GM12892 (cell line): ENCODE results near the gene PDILT.
"Not testable (repeated sequence)": the region's sequence is repeated elsewhere in the genome, so short reads cannot be mapped to it uniquely, and the experiment has no call there.

Experiments
- DNase-seq: peaks from one replicate; pipeline ENCODE4 v3.0.0; 2011; ENCODE audit not compliant: insufficient read length
- FAIRE-seq: peaks from 2 replicates; lab custom pipeline; 2011; peaks lifted over from hg19 to GRCh38; lab: Jason Lieb, UNC
- POLR2A ChIP-seq: IDR thresholded peaks from 2 replicates; pipeline ENCODE4 v1.6.1; 2011; ENCODE audit warnings: low read depth, low read length, control low read depth
- POLR2AphosphoS5 ChIP-seq: IDR thresholded peaks from 2 replicates; pipeline ENCODE4 v1.6.1; 2011; ENCODE audit warnings: low read depth, low read length, control low read depth
- TAF1 ChIP-seq: IDR thresholded peaks from 2 replicates; pipeline ENCODE4 v1.6.1; 2011; ENCODE audit warnings: low read depth, mild to moderate bottlenecking, control low read depth, low read length, borderline replicate concordance

PDILT gene

DNA sequence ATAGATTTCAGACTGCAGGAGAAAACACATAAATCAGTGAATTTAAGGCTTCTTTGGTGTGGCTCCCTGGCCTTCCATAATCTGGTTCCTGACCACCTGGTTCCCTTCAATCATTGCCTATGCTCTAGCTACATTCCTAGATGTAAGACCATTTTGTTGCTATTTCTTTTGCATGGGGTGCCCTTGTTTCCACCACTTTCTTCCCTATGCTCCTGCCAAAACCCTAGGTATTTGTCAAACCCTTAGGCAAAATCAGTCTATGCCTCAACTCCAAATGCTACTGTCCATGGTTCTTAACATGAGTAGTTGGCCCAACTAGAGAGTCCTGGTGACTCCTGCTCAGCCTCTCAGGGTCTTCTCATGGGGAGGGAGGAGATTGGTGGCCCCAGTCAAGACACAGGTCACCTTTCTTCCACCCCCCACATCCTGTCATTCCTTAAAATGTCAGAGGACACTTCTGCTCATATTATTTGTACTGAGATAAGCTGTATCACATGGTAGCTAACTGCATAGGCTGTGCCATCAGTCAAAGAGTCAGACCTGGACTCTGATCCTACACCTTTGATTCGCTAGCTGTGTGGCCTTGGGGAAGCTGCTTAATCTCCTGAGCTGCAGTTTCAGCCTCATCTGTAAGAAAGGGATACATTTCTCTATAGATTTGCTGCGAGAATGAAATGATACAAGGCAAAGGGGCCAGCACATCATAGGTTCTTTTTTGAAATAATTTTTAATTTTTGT, 19.8 kb upstream of the PDILT start:
- no peak for TF ChIP-seq POLR2A
- TF ChIP-seq TAF1, result no peak
- TF ChIP-seq POLR2AphosphoS5, result no peak
- FAIRE-seq, result no peak

DNA sequence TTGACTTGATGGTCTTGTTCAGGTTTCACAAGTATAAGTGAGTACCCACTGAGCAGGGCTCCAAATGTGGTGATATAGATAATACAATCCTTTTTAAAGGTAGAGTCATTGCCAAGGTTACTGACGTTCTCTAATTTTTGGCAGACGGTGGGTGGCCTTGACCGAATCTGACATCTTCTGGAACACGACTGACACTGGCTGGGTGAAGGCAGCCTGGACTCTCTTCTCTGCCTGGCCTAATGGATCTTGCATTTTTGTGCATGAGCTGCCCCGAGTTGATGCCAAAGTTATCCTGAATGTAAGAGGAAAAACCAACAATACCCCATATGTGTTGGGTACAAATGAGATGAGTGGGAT, 19.2 kb upstream of the PDILT start:
- not testable (repeated sequence) for DNase-seq, FAIRE-seq

More for the DNA sequence above, 19.8 kb upstream of the PDILT start:
- DNase-seq, result no peak

DNA sequence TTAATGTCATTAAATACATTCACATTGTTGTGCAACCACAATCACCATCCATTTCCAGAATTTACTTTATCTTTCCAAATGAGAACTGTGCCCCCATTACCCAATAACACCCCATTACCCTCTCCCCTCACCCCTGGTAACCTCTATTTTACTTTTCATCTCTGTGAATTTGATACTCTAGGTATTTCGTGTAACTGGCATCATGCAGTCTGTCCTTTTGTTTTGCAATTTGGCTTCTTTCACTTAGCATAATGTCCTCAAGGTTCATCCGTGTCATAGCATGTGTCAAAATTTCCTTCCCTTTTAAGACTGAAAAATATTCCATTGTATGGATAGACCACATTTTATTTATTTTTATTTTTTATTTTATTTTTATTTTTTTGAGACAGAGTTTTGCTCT, 17.2 kb upstream of the PDILT start:
- not testable (repeated sequence) for FAIRE-seq, DNase-seq

DNA sequence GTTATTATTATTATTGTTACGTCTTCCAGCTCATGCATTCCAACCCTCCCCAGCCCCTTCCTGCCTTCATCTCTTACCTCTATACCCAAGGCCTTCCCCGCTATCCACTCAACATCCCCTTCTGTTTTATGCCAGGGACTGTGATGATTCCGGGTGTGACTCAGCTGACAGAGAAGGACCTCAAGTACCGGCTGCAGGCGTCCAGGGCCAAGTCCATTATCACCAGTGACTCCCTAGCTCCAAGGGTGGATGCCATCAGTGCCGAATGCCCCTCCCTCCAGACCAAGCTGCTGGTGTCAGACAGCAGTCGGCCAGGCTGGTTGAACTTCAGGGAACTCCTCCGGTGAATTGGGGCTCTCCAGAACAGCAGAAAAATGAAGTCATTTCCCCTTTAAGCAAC, 14.6 kb upstream of the PDILT start:
- DNase-seq, FAIRE-seq: not testable (repeated sequence)

DNA sequence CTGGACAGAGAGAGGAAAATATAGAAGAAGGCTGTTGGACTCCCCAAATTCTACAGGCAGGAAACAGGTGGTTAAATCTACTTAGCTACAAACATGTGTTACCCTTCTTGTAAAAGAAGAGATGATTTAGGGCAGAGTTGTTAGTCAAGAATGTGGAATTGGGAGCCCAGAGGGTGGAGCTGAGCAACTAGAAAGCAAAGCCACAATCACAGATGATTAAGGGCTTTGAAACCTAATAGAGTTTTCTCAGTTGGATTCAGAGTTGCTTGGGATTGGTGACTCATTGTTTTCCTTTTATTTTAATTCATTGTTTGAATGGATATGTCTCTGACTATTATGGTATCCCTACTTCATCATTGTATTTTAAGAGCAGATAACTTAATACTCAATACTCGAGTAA, 11.0 kb upstream of the PDILT start:
- no peak for FAIRE-seq

DNA sequence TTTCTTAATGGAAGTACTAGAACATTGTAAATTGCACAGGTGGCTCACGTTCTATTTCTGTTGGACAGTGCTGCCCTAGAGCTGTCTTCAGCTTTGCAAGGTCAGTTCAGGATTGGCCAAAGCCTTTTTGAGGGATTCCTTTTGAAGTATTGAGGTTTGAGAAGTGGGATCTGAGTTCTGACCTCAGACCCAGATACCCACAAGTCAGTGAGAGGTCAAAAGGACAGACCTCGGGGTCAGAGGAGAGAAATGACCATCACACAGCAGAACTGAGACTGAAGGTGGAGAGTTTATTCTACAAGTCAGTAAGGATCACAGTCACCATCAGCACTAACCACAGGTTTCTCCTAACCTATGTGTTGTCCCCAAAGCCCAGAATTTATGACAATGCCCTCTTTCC, 6.5 kb upstream of the PDILT start:
- no peak for TF ChIP-seq POLR2A
- no peak for TF ChIP-seq TAF1
- no peak for TF ChIP-seq POLR2AphosphoS5
- FAIRE-seq (no peak), DNase-seq (no peak)

More for the DNA sequence above, 11.0 kb upstream of the PDILT start:
- no peak for DNase-seq
- TF ChIP-seq POLR2AphosphoS5 (no peak), TAF1 (no peak), POLR2A (no peak)

DNA sequence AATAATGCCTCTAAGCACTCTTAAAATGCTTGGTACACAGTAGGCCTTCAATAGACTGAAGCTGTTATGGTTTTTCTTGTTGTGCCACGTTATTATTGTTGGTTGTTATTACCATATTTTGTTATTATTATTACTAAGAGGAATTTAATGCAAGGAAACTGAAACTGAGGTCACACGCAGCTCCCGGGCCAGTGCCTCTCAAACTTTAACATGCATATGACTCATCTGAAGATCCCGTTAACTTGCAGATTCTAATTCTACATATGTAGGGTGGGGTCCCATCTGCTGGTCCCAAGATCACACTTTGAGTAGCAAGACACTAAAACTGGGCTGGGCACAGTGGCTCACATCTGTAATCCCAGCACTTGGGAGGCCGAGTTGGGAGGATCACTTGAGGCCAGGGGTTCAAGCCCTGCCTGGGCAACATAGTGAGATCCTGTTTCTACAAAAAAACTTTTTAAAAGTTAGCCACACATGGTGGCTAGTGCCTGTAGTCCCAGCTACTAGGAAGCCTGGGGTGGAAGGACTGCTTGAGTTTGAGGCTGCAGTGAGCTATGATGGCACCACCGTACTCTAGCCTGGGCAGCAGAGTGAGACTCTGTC, 5.7 kb upstream of the PDILT start:
- TF ChIP-seq TAF1 (no peak), POLR2A (no peak), POLR2AphosphoS5 (no peak)
- FAIRE-seq, result no peak
- no peak for DNase-seq

DNA sequence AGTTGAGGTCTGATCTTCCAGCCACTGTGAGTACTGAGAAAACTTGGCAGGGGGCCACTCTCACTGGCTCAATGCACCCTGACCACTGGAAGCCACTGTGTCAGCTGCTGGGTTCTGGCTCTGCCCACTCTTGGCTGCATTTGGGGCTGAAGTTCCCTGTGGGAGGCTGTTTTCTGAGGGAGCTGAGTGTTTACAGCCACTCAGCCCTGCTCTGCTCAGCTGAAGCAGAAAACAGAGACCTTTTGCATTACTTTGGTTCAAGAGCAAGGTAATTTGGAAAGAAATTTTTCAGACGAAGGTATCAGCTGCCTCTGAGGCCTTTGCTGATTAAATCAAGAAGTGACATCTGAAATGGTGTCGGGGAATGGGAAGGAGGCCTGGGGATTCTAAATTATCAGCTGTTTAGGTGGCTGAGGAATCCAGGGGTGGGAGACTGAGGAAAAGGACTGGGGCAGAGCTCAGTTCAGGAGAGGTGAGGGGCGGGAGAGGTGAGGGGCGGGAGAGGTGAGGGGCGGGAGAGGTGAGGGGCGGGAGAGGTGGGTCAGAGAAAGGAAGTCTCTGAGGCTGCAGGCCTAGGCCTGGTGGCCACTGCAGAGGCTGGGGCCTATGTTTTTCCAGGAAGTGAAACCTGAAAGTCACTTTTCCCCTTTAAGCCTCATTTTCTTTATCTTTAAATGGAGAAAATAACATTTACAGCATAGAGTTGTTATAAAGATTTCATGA, 5.0 kb upstream of the PDILT start, which contains the start of gene ACSM5:
Gene ACSM5 (plus strand): TSS at position 137 of the 723 bp plus-strand sequence. CDS start 1,951 bp downstream, outside the sequence.
- DNase-seq (peak; percentile 22), FAIRE-seq (no peak)
- TF ChIP-seq POLR2AphosphoS5 (no peak), TAF1 (no peak), POLR2A (no peak)

DNA sequence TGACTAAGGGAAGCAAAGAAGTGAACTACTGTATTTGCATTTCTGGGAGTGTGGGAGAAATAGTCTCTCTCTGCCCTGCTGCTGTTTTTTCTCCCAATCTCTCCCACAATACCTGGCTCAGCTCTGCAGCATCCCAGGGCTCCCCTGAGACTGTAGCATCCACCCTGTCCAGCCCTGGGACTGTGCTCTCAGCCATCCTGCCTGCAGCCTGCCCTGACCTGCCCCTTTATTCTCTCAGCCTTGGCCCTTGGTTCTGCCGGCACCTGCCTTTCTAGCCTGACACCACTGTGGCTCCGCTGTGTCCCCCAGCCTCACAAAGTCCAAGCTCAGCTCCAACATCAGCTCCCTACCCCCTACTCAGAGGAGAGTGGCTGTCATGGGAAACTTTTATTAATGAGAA, 1.9 kb downstream of the PDILT start:
- DNase-seq (no peak), FAIRE-seq (no peak)
- TF ChIP-seq POLR2A, result no peak
- TF ChIP-seq TAF1, result no peak
- TF ChIP-seq POLR2AphosphoS5, result no peak

DNA sequence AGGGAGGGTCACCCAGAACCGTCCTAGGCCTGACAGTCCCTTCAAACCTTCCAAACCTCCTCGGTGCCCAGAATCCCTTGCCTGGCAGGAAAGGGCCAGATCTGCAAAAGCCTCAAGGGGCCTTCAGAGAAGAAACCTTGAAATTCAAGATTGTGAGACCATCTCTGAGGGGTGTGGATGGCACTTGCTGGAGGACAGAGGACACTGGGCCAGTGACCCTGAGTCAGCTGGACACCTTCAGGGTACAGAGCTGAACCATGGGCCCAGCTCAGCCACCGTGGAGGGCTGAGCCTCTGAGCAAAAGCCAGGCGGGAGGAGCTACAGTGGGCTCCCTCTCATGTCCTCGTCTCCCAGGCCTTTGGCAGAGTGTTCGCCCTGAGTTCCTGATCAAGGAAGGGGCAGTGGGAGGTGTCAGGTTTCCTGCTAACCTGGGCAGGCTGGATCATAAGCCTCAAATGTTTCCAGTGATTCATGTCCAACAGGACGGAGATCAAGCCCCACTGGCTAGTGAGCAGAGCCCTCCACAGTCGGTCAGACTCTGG, 3.0 kb downstream of the PDILT start:
- TF ChIP-seq TAF1, result no peak
- no peak for TF ChIP-seq POLR2A
- no peak for TF ChIP-seq POLR2AphosphoS5
- FAIRE-seq, result no peak
- DNase-seq, result no peak

DNA sequence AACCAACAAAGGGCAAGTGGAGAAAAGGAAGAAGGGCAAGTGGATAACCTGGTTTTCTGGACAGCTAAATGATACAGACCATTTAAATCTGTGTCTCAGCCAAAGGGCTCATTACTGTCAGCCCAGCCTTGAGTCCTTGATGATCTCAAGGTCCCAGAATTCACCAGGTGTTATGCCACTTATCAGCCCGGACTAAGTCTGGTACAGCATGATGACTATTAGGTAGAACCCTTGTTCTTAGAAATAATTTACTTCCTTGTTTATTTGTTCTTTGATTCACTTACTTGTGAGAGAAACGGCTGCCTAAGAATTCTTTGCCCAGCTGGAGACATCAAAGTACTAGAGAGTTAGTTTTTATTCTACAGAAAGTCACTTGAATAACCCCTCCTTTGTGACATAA, 3.5 kb downstream of the PDILT start:
- DNase-seq, result no peak
- no peak for TF ChIP-seq POLR2AphosphoS5
- no peak for TF ChIP-seq POLR2A
- no peak for TF ChIP-seq TAF1
- no peak for FAIRE-seq

DNA sequence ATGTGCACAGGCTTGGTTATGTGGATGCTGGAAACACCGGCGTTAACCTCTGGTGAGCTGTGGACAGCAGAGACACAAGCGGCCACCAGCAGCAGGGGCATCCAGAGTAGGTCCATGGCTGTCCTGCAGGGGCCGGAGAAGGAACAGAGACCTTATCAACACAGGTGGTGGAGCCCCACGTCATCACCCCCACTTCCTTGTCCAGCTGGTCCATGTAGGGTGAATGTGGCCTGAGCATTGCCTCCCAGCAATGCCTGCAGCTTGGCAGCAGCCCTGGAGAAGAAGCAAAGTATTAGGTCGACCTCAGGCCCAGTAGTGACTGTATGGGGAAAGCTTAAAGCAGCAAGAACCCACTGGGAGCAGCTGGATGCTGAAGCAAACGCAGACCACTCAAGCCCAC, 5.4 kb downstream of the PDILT start:
- TF ChIP-seq POLR2AphosphoS5 (no peak), POLR2A (no peak), TAF1 (no peak)
- DNase-seq (no peak), FAIRE-seq (no peak)

DNA sequence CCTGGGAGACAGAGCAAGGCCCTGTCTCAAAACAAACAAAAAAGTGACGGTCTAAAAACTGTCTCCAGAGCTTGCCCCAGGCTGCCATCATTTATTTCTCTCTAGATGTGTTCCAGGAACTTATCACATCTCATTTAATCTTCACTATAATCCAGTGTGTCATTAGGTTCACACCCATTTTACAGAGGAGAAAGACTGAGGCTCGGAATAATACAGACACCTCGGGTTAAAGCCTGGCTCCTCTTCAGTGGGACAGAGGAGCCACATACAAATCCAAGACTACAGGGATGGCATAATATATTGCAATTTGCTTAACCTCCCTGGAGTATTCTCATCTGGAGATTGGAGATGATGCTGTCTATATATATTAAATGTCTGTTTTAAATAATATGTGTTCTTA, 5.9 kb downstream of the PDILT start:
- no peak for TF ChIP-seq TAF1
- no peak for TF ChIP-seq POLR2A
- no peak for TF ChIP-seq POLR2AphosphoS5
- FAIRE-seq (no peak), DNase-seq (no peak)
